Endothelial cell of umbilical vein (primary cell): ENCODE data around the gene LMAN2L. TPM values are rescaled to one million over a fixed set of nuclear protein-coding genes. Genes with fewer than 3 reads are reported as not detected.

Experiments
- BruUV-seq: library from RNA; stranded (reverse); fragments of 400-500 nt; replicated peaks from 2 replicates; lab custom pipeline; 2021; lab: Mats Ljungman, UMichigan
- CTCF ChIA-PET: fragments of 300-600, 350-600 bp; sonication (Branson Sonifier 250); formaldehyde crosslinking; loops from one replicate; lab custom pipeline; 2021; ENCODE audit warnings: antibody characterized with exemption, inconsistent platforms; lab: Charles Lee
- POLR2A ChIA-PET: fragments of 300-600, 350-600 bp; sonication (Branson Sonifier 250); formaldehyde crosslinking; loops from one replicate; lab custom pipeline; 2021; ENCODE audit warnings: antibody characterized with exemption, inconsistent platforms; lab: Charles Lee
- DNase-seq: peaks from one replicate; pipeline ENCODE4 v3.0.0-alpha.2; 2011; ENCODE audit warnings: low read depth, low spot score
- FAIRE-seq: peaks from 2 replicates; lab custom pipeline; 2011; peaks lifted over from hg19 to GRCh38; lab: Jason Lieb, UNC
- H2AFZ ChIP-seq: 2 replicates; pipeline ENCODE4 v1.6.0; 2012; ENCODE audit warnings: low read depth, low read length, control low read depth, inconsistent platforms
- H3K27ac ChIP-seq: 2 replicates; pipeline ENCODE4 v1.5.1; 2011; ENCODE audit warnings: low read depth, mild to moderate bottlenecking, control low read depth, low read length, moderate library complexity; ENCODE audit not compliant: insufficient read depth
- H3K27me3 ChIP-seq, 2 experiments: 2 replicates each; pipeline versions ENCODE4 v1.6.0 to v1.6.1; 2011; ENCODE audit warnings: low read length in 2 of 2, mixed read lengths in 1 of 2; ENCODE audit not compliant: control insufficient read depth in 2 of 2, insufficient read depth in 2 of 2
- H3K36me3 ChIP-seq, 2 experiments: 2 replicates in 1 of 2; 3 replicates in 1 of 2; pipeline ENCODE4 v1.5.1; 2011; ENCODE audit warnings: low read length in 2 of 2, mild to moderate bottlenecking in 1 of 2, moderate library complexity in 1 of 2; ENCODE audit not compliant: control insufficient read depth in 2 of 2, insufficient read depth in 2 of 2; ENCODE audit errors: extremely low read depth in 1 of 2
- H3K4me1 ChIP-seq: 3 replicates; pipeline ENCODE4 v1.5.1; 2011; ENCODE audit warnings: mild to moderate bottlenecking, low read length; ENCODE audit not compliant: control insufficient read depth, insufficient read depth; ENCODE audit errors: extremely low read depth
- H3K4me2 ChIP-seq: 2 replicates; pipeline ENCODE4 v1.6.1; 2011; ENCODE audit warnings: low read length, control low read depth, mixed read lengths; ENCODE audit not compliant: insufficient read depth
- H3K4me3 ChIP-seq, 3 experiments: fragments of 200-600 bp in 1 of 3; sonication (generic), shearing (Covaris generic) in 1 of 3; replicated peaks in 1 of 3; 2 replicates each; pipeline ENCODE4 v1.5.1; 2011 to 2016; ENCODE audit warnings: control low read depth in 3 of 3, low read length in 3 of 3, mild to moderate bottlenecking in 2 of 3, inconsistent platforms in 1 of 3, low read depth in 1 of 3, moderate library complexity in 1 of 3; ENCODE audit not compliant: insufficient read depth in 1 of 3
- H3K79me2 ChIP-seq: 2 replicates; pipeline ENCODE4 v1.6.0; 2012; ENCODE audit warnings: low read length, inconsistent platforms; ENCODE audit not compliant: control insufficient read depth, insufficient read depth
- H3K9ac ChIP-seq: replicated peaks from 2 replicates; pipeline ENCODE3; 2011; ENCODE audit warnings: low read length, control low read depth; ENCODE audit not compliant: insufficient read depth; ENCODE audit errors: extremely low read depth
- H3K9me1 ChIP-seq: replicated peaks from 3 replicates; pipeline ENCODE4 v1.6.0; 2011; ENCODE audit warnings: mild to moderate bottlenecking, low read length; ENCODE audit not compliant: control insufficient read depth, insufficient read depth; ENCODE audit errors: extremely low read depth
- H3K9me3 ChIP-seq: replicated peaks from 2 replicates; pipeline ENCODE4 v1.5.1; 2012; ENCODE audit warnings: low read length, inconsistent platforms; ENCODE audit not compliant: control insufficient read depth, insufficient read depth
- H4K20me1 ChIP-seq: replicated peaks from 2 replicates; pipeline ENCODE3; 2011; ENCODE audit warnings: mild to moderate bottlenecking, low read length; ENCODE audit not compliant: control insufficient read depth, insufficient read depth; ENCODE audit errors: extremely low read depth
- EZH2 ChIP-seq: IDR thresholded peaks from 2 replicates; pipeline ENCODE4 v1.6.1; 2012; ENCODE audit warnings: borderline replicate concordance, low read depth, mild to moderate bottlenecking, moderate library complexity, low read length, inconsistent platforms; ENCODE audit not compliant: severe bottlenecking
- GATA2 ChIP-seq: IDR thresholded peaks from 2 replicates; pipeline ENCODE4 v1.7.0; 2011; ENCODE audit warnings: low read depth, mild to moderate bottlenecking, moderate library complexity, mixed read lengths, low read length; ENCODE audit not compliant: insufficient read length, insufficient read depth
- JUN ChIP-seq: IDR thresholded peaks from 2 replicates; pipeline ENCODE4 v1.6.1; 2011; ENCODE audit warnings: borderline replicate concordance, low read depth; ENCODE audit not compliant: insufficient read length, insufficient read depth
- MYC ChIP-seq: IDR thresholded peaks from one replicate; pipeline ENCODE4 v1.6.1; 2011; ENCODE audit warnings: mild to moderate bottlenecking, low read depth, low read length
- POLR2A ChIP-seq: IDR thresholded peaks from 2 replicates; pipeline ENCODE4 v1.6.1; 2012; ENCODE audit warnings: low read depth, mild to moderate bottlenecking, control low read depth, low read length
- POLR2AphosphoS5 ChIP-seq: IDR thresholded peaks from 2 replicates; pipeline ENCODE4 v1.6.1; 2012; ENCODE audit warnings: low read depth, mild to moderate bottlenecking, control low read depth, low read length, moderate library complexity; ENCODE audit not compliant: insufficient read depth
- dilution Hi-C: fragments of 300-500 bp; cut with MboI; formaldehyde crosslinking; loops from one replicate; pipeline ENCODE4 v1.15.0; 2019; ENCODE audit warnings: low sequenced_read_pairs; ENCODE audit not compliant: extremely low pct_ligation_motif_present
- intact Hi-C: fragments of 100-400 bp; cut with micrococcal nuclease; formaldehyde crosslinking; loops from one replicate; pipeline ENCODE4 v1.10.0; 2022
- polyA plus RNA-seq, 4 experiments: library from polyadenylated mRNA; depleted of rRNA in 3 of 4; stranded (reverse) in 3 of 4; unstranded in 1 of 4; fragments of >200 nt; gene quantifications; 2 replicates each; pipeline versions ENCODE4 v1.2.1 to v1.2.3, GENCODE V29; 2011 to 2012; ENCODE audit warnings: missing spikeins in 1 of 4
- total RNA-seq: library from RNA; stranded (reverse); gene quantifications from 2 replicates; pipeline ENCODE4 v1.2.3, GENCODE V29; 2021
- TF ChIP-seq, protein P1 (sequence below), 2 donors: IDR thresholded peaks; 1 replicate in 1 of 2; 2 replicates in 1 of 2; pipeline ENCODE4 v1.5.1; 2011; ENCODE audit warnings: low read length in 2 of 2, mild to moderate bottlenecking in 2 of 2, moderate library complexity in 2 of 2, control low read depth in 1 of 2, inconsistent platforms in 1 of 2, low read depth in 1 of 2; ENCODE audit not compliant: insufficient read depth in 1 of 2; ENCODE audit errors: extremely low read depth in 1 of 2
- TF ChIP-seq, protein P2 (sequence below): IDR thresholded peaks from 2 replicates; pipeline ENCODE4 v1.6.1; 2011; ENCODE audit not compliant: insufficient read depth, insufficient read length

LMAN2L gene
- total and polyA plus RNA-seq, 2 donors (not counting 3 experiments of a cell fraction or from before 2014, with no cell fraction given) = 15.4 to 20.5 TPM

DNA sequence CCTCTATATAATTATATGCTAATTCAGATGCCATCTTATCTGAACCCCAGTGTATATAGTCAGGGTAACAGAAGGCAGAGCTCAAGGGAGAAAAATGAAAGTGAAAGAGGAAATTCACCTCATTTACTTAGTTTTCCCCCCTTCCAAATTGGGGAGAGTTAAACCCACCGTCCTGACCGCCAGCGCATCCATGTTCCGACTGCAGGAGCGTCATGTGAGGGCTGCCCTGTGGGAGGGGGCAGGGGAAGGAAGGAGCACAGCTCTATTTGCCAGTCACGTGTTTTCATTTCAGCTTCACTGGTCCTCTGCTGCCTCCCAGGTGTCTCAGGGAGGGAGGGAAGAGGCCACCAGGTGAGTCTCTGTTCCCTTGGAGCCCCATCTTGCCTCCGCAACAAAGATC is 34.1 kb upstream of the LMAN2L start:
- Histone ChIP-seq H3K4me3 (no peak overlapping the region), H3K9ac (no peak overlapping the region), H4K20me1 (no peaks in the 10 kb centered on the region), H3K4me2 (no peak overlapping the region), H3K79me2 (no peaks in the 10 kb centered on the region), H3K27me3 (no peaks in the 10 kb centered on the region), H3K4me1 (no peaks in the 10 kb centered on the region), H3K36me3 (no peaks in the 10 kb centered on the region), H2AFZ (no peak overlapping the region), H3K27ac (no peak overlapping the region), H3K9me1 (no peaks in the 10 kb centered on the region), H3K9me3 (no peaks in the 10 kb centered on the region)
- DNase-seq = no peak
- CTCF ChIA-PET = interaction anchor here (1.1 to 1.6 kb wide), 5 partner anchors 8 to 27 kb away, joined by 3 to 7 read pairs (median 6); partner anchors contain the start of gene CNNM4
- POLR2A ChIA-PET = interaction anchor here (0.6 kb wide), 1 partner anchor 10 kb away, joined by 3 read pairs; no protein-coding TSS in a partner anchor
- no TSS peak for BruUV-seq
- dilution Hi-C loops (no loop called here), intact Hi-C loops (no loop called here)
- TF ChIP-seq MYC (no peak), POLR2AphosphoS5 (no peak), EZH2 (no peak), POLR2A (no peak), GATA2 (no peak), JUN (no peak)
- TF ChIP-seq, protein P1, sequence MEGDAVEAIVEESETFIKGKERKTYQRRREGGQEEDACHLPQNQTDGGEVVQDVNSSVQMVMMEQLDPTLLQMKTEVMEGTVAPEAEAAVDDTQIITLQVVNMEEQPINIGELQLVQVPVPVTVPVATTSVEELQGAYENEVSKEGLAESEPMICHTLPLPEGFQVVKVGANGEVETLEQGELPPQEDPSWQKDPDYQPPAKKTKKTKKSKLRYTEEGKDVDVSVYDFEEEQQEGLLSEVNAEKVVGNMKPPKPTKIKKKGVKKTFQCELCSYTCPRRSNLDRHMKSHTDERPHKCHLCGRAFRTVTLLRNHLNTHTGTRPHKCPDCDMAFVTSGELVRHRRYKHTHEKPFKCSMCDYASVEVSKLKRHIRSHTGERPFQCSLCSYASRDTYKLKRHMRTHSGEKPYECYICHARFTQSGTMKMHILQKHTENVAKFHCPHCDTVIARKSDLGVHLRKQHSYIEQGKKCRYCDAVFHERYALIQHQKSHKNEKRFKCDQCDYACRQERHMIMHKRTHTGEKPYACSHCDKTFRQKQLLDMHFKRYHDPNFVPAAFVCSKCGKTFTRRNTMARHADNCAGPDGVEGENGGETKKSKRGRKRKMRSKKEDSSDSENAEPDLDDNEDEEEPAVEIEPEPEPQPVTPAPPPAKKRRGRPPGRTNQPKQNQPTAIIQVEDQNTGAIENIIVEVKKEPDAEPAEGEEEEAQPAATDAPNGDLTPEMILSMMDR (IDR thresholded peaks at IDR 0.05; ENCODE audit: extremely low read depth in 1 of 2, insufficient read depth in 1 of 2, low read depth in 1 of 2, low read length in 2 of 2) = no peak
- TF ChIP-seq, protein P2, sequence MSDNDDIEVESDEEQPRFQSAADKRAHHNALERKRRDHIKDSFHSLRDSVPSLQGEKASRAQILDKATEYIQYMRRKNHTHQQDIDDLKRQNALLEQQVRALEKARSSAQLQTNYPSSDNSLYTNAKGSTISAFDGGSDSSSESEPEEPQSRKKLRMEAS = no peak
- FAIRE-seq = no peak
